Kidney tubule cell (primary cell): Measurements from ENCODE around the gene C9.
"Not testable (repeated sequence)": the region's sequence is repeated elsewhere in the genome, so short reads cannot be mapped to it uniquely, and the experiment has no call there.

Experiments
- DNase-seq: peaks from one replicate; pipeline ENCODE4 v3.0.0-alpha.2; 2018; ENCODE audit warnings: low spot score

The C9 gene

GRCh38 chr5:39328731-39329130 is 35.6 kb downstream of the C9 start:
- no peak for DNase-seq

- DNase-seq: no peak
These were observed 40.8 kb downstream of the C9 start for GRCh38 chr5:39323542-39323941.

GRCh38 chr5:39319395-39319794 is 44.9 kb downstream of the C9 start:
- no peak for DNase-seq

GRCh38 chr5:39316464-39316863 is 47.8 kb downstream of the C9 start:
- DNase-seq: not testable (repeated sequence)

GRCh38 chr5:39315995-39316394 is 48.3 kb downstream of the C9 start:
- no peak for DNase-seq

GRCh38 chr5:39314591-39314990 is 49.7 kb downstream of the C9 start:
- DNase-seq: no peak

- DNase-seq: no peak
These were observed 54.8 kb downstream of the C9 start for GRCh38 chr5:39309534-39309933.

GRCh38 chr5:39302472-39302871 is 61.8 kb downstream of the C9 start:
- no peak for DNase-seq

GRCh38 chr5:39301406-39301805 is 62.9 kb downstream of the C9 start:
- DNase-seq: no peak

GRCh38 chr5:39299962-39300361 is 64.3 kb downstream of the C9 start:
- no peak for DNase-seq

GRCh38 chr5:39294736-39295135 is 69.6 kb downstream of the C9 start:
- no peak for DNase-seq

GRCh38 chr5:39284552-39284951 is 79.7 kb downstream of the C9 start:
- DNase-seq: no peak

- peak; percentile 86 for DNase-seq
These were observed 81.0 kb downstream of the C9 start for GRCh38 chr5:39283231-39283818.

- DNase-seq: no peak
These were observed 81.7 kb downstream of the C9 start for GRCh38 chr5:39282561-39282960.

GRCh38 chr5:39275865-39276264 is 88.4 kb downstream of the C9 start:
- DNase-seq: not testable (repeated sequence)

- DNase-seq: peak; percentile 16
These were observed 89.8 kb downstream of the C9 start for GRCh38 chr5:39274398-39275085.

GRCh38 chr5:39273314-39273954 is 90.9 kb downstream of the C9 start:
- no peak for DNase-seq

- not testable (repeated sequence) for DNase-seq
These were observed 91.4 kb downstream of the C9 start for GRCh38 chr5:39272869-39273231.

- no peak for DNase-seq
These were observed 94.0 kb downstream of the C9 start for GRCh38 chr5:39270225-39270848.

- DNase-seq: no peak
These were observed 97.1 kb downstream of the C9 start for GRCh38 chr5:39267186-39267585.

- DNase-seq: peak; percentile 76
These were observed 97.9 kb downstream of the C9 start for GRCh38 chr5:39266442-39266841.

- no peak for DNase-seq
These were observed 99.8 kb downstream of the C9 start for GRCh38 chr5:39264528-39264927.

- DNase-seq: no peak
These were observed 101.3 kb downstream of the C9 start for GRCh38 chr5:39262981-39263380.
